Measurements from ENCODE around the gene VPS13C.

The VPS13C gene

GRCh38 chr15:61936528-61937195 is 123.6 kb downstream of the VPS13C start:
- DNase-seq: no peak

DNA sequence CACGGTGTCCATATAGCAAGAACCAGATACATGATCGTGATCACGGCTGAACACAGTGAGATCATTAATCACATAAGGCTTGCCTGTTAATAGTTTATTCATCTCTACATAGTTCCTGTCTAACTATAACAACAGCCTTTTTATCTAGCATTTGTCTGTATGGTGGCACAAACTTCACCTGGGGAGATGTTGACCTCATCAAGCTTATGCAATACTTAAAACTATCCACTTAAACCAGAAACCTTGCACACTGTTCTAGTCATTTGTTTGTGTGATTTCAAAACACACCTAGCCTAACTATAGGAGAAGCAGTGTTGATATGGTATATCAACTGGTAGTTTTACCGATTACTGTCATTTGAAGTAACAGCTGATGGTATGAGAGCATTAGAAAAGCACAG is 124.8 kb downstream of the VPS13C start:
- DNase-seq: no peak

DNA sequence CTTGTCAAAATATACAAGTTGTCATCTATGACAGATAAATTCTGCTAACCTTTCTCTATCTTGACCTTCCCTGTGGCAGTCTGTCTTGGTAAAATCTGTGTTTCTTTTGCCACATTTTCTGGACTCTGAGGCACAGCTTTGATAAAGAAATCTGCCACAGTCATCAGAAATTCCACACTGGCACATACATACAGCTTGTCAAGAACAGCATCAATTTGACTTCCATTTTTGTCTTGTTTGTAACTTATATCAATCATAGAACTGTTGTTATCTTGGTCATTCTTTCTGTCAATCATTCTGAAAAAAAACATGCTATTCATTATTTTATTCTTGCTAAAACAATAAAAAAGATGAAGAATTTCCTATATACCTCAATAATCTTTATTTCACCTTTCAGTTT is 130.8 kb downstream of the VPS13C start:
- DNase-seq: no peak

- no peak for DNase-seq
These were observed 137.1 kb downstream of the VPS13C start for GRCh38 chr15:61923173-61923572.

DNA sequence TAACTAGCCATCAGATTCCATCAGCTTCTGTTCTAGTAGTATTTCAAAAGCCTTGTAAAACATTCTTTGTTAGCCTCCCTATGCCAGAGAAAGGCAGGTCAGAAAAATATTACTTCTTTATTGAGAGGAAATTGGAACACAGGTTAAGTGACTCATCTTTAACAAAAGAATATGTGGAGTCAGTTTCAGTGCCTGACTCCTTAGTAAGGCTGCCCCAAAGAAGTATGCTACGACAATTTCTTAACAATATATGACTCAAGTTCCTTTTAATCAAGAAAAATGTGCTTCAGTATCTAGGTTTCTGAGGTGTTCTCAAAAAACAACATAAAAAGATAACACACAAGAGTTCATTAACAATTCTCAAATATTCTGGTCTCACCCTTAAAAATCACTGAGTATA is 139.2 kb downstream of the VPS13C start:
- no peak for DNase-seq

DNA sequence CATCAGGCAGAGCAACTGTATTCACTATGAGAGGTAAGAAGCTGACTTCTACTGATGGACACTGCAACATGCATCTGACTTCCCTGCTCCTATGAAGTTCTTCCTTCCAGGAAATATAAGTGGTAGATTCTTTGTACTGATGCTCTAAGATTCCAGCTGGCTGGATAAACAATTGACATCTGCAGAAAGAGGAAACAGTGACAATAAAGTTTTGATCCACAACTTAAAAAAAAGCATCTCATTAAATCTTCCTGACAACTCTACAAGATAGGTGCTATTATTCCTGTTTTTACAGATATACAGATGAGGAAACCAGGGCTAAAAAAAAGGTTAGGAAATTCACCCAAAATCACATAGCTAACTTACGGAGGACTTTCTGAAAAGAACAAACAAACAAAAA is 142.8 kb downstream of the VPS13C start:
- DNase-seq: no peak

DNA sequence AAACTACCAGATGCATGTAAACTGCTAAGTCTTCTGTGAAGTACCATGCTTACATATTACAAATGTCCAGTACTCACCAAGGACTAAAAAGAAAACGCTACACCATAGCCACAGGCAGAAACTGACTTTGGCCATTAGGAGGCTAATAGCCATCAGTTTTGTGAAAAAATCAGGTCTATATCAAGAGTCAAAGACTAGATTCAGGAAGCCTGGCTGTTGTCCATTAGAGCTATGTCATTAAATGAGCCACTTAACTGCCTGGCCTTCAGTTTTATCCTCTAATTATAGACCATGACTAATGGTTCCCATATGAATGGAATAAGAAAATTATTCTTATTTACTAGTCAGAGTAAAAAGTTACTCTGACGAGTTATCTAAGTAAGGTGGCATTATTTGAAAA is 144.1 kb downstream of the VPS13C start:
- peak; percentile 12 for DNase-seq

DNA sequence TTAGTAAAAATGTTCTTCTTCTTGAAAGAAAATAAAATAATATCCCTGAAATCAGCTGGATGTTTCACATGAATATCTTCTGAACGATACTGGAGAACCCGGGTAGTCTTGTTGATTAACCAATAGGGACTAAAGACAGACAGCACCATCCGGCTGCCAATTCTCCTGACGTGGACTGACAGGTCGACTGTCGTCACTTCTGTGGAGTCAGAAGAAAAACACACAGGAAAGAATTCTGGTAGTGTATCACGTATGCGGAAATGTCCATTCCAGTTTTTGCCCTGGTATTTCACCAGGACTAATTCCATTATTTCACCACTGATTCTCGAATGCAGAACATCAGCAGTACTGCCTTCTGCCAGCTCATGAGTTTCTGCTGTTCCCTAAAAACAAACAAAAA is 144.6 kb downstream of the VPS13C start:
- DNase-seq: no peak

DNA sequence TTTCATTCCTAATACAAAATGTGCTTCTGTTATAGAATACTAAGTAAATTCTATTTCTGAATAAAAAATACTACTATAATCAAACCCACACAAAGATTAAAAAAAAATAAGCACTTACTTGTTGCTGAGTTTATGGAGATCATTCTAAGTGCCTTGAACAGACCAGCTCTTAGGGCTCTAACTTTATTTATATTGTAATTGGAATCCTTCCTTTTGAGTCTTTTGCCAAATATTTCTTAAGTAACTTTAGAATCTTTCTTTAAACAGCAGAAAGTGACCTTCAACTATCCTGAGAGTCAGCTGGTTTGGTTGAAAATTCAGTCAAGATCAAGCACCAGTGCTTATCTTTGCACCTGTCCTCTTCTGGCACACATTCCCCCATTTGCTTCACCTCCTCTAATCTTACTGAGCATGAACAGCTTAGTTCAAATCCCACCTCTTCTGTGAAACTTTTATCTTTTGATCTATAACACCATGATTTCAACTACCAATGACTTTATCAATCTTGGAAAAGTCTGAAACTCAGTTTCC is 149.3 kb downstream of the VPS13C start:
- no peak for DNase-seq

- DNase-seq: no peak
These were observed 152.0 kb downstream of the VPS13C start for GRCh38 chr15:61908241-61908640.

GRCh38 chr15:61907753-61908086 is 152.5 kb downstream of the VPS13C start:
- DNase-seq: no peak

DNA sequence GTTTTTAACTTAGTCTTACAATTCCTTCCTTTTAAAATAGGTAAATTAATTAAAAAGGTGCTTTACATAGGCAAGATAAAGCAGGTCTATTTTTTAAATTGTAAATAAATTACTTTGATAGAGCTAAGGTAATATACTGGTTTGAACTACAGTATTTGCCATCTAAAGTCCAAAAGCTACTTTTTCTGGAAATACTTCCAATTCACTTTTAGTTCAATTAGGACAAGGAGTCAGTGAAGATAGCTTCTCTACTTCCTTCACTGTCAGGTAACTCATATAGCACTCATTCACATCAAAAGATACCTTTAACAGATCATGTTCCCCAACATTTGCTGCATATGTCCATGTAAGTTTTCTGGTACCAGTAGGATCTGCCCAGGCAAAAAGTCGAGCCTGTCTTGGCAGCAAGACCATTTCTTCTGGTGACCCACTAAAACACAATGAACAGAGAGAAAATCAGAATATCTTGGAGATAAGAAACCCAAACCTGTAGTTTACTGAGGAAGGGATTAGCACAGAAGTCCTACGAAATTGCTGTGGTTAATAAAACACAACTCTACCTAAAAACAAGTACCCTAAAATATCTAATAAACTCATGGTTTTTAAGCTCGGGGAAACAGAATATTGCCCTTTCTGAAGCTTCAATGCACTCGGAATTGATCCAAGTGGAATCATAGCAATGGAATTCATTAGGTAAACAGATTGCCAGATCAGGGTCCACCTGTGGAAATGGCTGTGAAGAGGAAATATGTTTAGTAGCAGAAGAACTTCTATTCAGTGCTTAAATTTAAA is 153.1 kb downstream of the VPS13C start:
- DNase-seq: no peak

DNA sequence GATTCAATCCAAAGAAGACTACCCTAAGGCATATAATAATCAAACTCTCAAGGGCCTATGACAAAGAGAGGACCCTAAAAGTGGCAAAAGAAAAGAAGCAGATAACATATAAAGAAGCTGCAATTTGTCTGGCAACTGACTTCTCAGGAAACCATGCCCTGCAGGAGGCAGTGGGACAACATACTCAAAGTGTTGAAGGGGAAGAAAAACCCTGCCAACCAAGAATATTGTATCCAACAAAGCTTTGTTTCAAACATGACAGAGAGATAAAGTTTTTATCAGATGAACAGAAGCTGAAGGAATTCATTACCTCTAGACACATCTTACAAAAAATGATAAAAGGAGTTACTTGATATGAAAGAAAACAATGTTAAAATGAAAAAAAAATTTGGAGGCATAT is 167.1 kb downstream of the VPS13C start:
- no peak for DNase-seq

- DNase-seq: no peak
These were observed 168.1 kb downstream of the VPS13C start for GRCh38 chr15:61892140-61892539.

GRCh38 chr15:61890106-61890505 is 170.1 kb downstream of the VPS13C start:
- no peak for DNase-seq

DNA sequence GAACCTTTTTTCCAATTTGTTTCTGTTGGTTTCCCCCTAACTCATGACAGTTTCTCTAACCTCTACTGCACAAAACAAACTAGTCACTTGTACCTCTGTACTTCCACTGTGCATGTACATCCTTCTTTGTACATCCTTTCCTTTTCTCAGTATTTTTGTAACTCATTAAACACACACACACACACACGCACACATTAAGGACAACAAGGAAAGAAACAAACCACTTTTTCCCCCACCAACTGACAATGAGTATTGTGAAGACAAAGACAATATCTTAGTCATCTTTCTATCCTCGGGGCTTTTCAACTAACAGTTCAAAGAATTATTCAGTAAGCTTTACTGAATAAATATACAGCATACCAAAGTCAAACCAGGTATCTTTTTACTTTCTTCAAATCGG is 170.5 kb downstream of the VPS13C start:
- DNase-seq: no peak

GRCh38 chr15:61888074-61888780 is 172.0 kb downstream of the VPS13C start:
- DNase-seq: no peak

DNA sequence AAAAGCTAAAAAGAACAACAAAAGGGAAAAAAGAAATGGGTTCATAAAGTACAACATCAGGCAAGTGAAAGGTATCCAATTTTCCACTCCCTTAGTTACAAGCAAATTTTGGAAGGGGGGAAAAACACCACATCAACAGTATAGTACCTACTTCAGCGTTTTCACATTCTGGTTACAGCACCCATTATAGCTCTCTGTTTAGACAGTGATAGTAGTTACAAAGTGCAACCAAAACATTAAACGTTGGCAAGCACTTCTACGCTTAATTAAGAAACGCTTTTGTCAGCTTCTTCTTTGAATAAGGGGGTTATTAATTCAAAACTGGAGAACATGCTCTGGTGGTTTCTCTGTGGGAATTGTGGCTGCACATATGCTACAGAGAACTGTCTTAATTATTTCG is 180.2 kb downstream of the VPS13C start:
- DNase-seq: peak; percentile 32

DNA sequence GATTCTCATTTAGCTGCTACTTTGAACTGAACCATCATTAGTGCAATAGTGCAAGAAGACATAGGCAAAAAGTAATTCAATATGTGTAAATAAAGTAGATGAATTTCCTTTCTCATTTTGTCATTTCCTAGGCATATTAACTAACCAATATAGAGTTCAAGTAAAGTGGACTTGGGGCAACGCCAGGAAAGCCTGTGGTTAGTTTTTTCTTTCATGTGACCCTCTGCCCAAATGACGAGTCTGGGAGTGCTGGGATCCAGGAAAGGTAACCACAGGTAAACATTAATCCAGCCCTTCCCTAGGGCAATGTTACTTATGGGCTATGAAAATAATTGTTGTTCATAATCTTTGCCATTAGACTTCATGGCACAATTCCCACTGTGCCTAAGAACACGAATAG is 181.0 kb downstream of the VPS13C start:
- peak; percentile 8 for DNase-seq

GRCh38 chr15:61871926-61872522 is 188.2 kb downstream of the VPS13C start:
- peak; percentile 20 for DNase-seq

DNA sequence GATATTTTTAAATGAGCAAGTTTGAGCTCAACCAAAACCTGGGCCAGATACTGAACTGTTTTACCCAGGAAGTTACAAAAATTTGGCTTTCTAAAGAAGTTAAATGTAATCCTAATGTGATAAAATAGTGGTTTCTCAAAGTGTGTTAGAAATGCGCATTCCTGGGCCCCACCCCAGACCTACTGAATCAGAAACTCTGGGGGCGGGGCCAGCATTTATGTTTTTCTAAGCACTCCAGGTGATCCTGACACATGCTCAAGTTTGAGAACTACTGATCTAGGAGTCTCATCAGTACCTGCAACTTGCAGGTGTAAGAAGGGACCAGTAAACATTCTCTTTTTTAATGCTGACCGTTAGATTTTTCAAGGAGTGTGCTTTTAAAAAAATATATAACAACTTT is 190.6 kb downstream of the VPS13C start:
- no peak for DNase-seq

DNA sequence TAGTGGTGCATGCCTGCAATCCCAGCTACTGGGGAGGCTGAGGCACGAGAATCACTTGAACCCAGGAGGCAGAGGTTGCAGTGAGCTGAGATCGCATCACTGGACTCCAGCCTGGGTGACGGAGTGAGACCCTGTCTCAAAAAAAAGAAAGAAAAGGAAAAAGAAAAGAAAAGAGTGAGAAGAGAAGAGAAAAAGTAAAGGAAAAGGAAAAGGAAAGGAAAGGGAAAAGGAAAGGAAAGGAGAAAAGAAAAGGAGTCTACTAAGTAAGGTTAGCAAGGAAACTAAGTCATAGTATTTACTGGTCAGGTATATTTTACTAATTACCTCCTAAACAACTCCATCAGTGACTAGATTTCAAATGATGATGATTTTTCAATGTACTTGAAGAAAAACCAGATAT is 198.3 kb downstream of the VPS13C start:
- no peak for DNase-seq

- no peak for DNase-seq
These were observed 202.9 kb downstream of the VPS13C start for GRCh38 chr15:61857169-61857829.
